Prostate gland (tissue), 2 donors: ENCODE results near the gene TMEM108. TPM values are rescaled to one million over a fixed set of nuclear protein-coding genes. Genes with fewer than 3 reads are reported as not detected.

Experiments used
- DNase-seq: peaks from one replicate; pipeline ENCODE4 v3.0.0-alpha.2; 2019; ENCODE audit warnings: low spot score
- H3K27ac ChIP-seq, 2 donors: fragments of 200-600 bp; sonication (generic); 2 replicates each; pipeline ENCODE4 v1.5.1; 2017 to 2019
- H3K27me3 ChIP-seq: fragments of 200-600 bp; sonication (generic); replicated peaks from 2 replicates; pipeline ENCODE4 v1.5.1; 2019; ENCODE audit not compliant: insufficient read depth
- H3K36me3 ChIP-seq, 2 donors: fragments of 200-600 bp; sonication (generic); 1 replicate in 1 of 2; 2 replicates in 1 of 2; pipeline versions ENCODE4 v1.5.1 to v1.8.1; 2017 to 2019
- H3K4me1 ChIP-seq: fragments of 200-600 bp; sonication (generic); replicated peaks from 2 replicates; pipeline ENCODE4 v1.5.1; 2019
- H3K4me3 ChIP-seq, 2 donors: fragments of 200-600 bp; sonication (generic); 2 replicates each; pipeline ENCODE4 v1.5.1; 2017 to 2019
- H3K9me3 ChIP-seq: fragments of 200-600 bp; sonication (generic); 2 replicates; pipeline ENCODE4 v1.5.1; 2017
- POLR2A ChIP-seq: fragments of 450-650 bp; IDR thresholded peaks from one replicate; pipeline ENCODE4 v1.6.1; 2016; ENCODE audit warnings: antibody characterized with exemption, mild to moderate bottlenecking
- POLR2AphosphoS5 ChIP-seq: sonication (generic); formaldehyde crosslinking; IDR thresholded peaks from one replicate; pipeline ENCODE4 v1.6.1; 2017; ENCODE audit warnings: antibody characterized with exemption
- WGBS: methylation state at CpG from one replicate; pipeline ENCODE4 v1.1.5; 2018; 5-methylcytosine and 5-hydroxymethylcytosine counted together
- intact Hi-C: fragments of 100-400 bp; cut with DNase I; formaldehyde crosslinking; loops from one replicate; pipeline ENCODE4 v1.14.2; 2022
- total RNA-seq, 2 donors: library from RNA; depleted of rRNA; stranded (reverse); fragments of >200 nt; gene quantifications; one replicate each; pipeline ENCODE4 v1.1.0, GENCODE V29; 2016
- TF ChIP-seq, protein P1 (sequence below), 4 experiments: fragments of 200-600 bp in 2 of 4; fragments of 450-650 bp in 2 of 4; sonication (generic) in 2 of 4; IDR thresholded peaks; 1 replicate in 3 of 4; 2 replicates in 1 of 4; pipeline ENCODE4 v1.5.1; 2016 to 2019; ENCODE audit warnings: antibody characterized with exemption in 4 of 4, mild to moderate bottlenecking in 2 of 4, moderate library complexity in 2 of 4

TMEM108 gene
- total RNA-seq, 2 donors from 2014 or later: 8.1 TPM; not detected in 1

- TF ChIP-seq POLR2A: no peak
- TF ChIP-seq, protein P1, sequence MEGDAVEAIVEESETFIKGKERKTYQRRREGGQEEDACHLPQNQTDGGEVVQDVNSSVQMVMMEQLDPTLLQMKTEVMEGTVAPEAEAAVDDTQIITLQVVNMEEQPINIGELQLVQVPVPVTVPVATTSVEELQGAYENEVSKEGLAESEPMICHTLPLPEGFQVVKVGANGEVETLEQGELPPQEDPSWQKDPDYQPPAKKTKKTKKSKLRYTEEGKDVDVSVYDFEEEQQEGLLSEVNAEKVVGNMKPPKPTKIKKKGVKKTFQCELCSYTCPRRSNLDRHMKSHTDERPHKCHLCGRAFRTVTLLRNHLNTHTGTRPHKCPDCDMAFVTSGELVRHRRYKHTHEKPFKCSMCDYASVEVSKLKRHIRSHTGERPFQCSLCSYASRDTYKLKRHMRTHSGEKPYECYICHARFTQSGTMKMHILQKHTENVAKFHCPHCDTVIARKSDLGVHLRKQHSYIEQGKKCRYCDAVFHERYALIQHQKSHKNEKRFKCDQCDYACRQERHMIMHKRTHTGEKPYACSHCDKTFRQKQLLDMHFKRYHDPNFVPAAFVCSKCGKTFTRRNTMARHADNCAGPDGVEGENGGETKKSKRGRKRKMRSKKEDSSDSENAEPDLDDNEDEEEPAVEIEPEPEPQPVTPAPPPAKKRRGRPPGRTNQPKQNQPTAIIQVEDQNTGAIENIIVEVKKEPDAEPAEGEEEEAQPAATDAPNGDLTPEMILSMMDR (IDR thresholded peaks at IDR 0.05): no peak
- no peak for TF ChIP-seq POLR2AphosphoS5
- WGBS: 77% methylated on average over 5 of the region's 5 CpGs
- Histone ChIP-seq H3K27me3 (no peaks in the 10 kb centered on the region), H3K9me3 (no peaks in the 10 kb centered on the region), H3K4me3 (no peak overlapping the region), H3K36me3 (no peaks in the 10 kb centered on the region), H3K27ac (no peak overlapping the region), H3K4me1 (no peaks in the 10 kb centered on the region)
- intact Hi-C loops: no loop called here
- DNase-seq: no peak
These were observed 258.8 kb downstream of the TMEM108 start for GRCh38 chr3:133296981-133297380.

DNA sequence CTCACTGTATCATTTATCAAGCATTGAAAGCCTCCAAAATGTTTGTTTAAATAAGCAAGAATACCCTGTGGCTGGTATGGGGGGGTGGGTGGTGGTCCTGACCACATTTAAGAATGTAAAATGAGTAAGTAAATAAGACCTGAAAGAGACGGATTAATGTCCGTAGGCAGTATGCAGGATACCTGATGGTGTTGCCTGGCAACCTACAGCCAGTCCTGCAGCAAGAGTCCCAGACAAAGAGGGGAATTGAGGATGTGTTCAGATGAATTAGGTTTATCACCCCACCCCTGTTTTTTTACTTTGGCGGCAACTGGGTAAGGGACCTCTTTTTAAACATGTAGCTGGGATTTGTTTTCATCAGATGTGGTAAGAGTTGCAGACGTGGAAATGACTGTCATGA lies 261.9 kb downstream of the TMEM108 start:
- intact Hi-C loops: no loop called here
- 60% methylated on average over 4 of the region's 4 CpGs for WGBS
- Histone ChIP-seq H3K4me1 (no peaks in the 10 kb centered on the region), H3K27me3 (no peaks in the 10 kb centered on the region), H3K36me3 (no peaks in the 10 kb centered on the region), H3K4me3 (no peak overlapping the region), H3K9me3 (no peaks in the 10 kb centered on the region), H3K27ac (no peak overlapping the region)
- TF ChIP-seq POLR2AphosphoS5 (no peak), POLR2A (no peak)
- TF ChIP-seq, protein P1 (IDR thresholded peaks at IDR 0.05): no peak
- DNase-seq: no peak

GRCh38 chr3:133301194-133301593 lies 263.0 kb downstream of the TMEM108 start:
- H3K4me3 ChIP-seq: no peak overlapping the region
- intact Hi-C loops: no loop called here

DNA sequence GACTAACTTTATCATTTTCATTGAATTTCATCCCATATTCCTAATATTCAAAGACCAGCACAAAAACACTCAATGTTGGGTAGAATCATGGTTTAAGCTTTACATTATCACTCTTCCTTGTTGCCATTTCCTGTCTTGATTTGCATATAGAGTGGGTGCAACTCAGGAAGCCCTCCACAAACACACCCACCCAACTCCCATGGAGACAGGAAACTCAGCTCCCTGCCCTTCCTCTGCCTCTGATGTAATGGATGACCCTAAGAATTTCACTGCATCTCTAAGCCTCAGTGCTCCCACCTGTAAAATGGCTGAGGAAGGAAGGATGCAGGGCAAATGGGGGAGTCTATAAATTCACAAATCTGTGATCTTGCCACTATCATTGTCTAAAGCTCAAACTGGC lies 263.5 kb downstream of the TMEM108 start:
- no peak overlapping the region for H3K27ac ChIP-seq
- intact Hi-C loops: no loop called here
- no peaks in the 10 kb centered on the region for H3K9me3 ChIP-seq
- H3K36me3 ChIP-seq: no peaks in the 10 kb centered on the region
- H3K4me1 ChIP-seq: no peaks in the 10 kb centered on the region
- TF ChIP-seq POLR2AphosphoS5 (no peak), POLR2A (no peak)
- H3K27me3 ChIP-seq: no peaks in the 10 kb centered on the region
- no peak overlapping the region for H3K4me3 ChIP-seq
- DNase-seq: no peak

More at GRCh38 chr3:133301194-133301593, 263.0 kb downstream of the TMEM108 start:
- WGBS: 48% methylated on average over 3 of the region's 3 CpGs
- Histone ChIP-seq H3K4me1 (no peaks in the 10 kb centered on the region), H3K9me3 (no peaks in the 10 kb centered on the region), H3K36me3 (no peaks in the 10 kb centered on the region), H3K27ac (no peak overlapping the region), H3K27me3 (no peaks in the 10 kb centered on the region)
- no peak for DNase-seq
- TF ChIP-seq POLR2AphosphoS5: no peak
- TF ChIP-seq, protein P1 (IDR thresholded peaks at IDR 0.05): no peak
- no peak for TF ChIP-seq POLR2A

DNA sequence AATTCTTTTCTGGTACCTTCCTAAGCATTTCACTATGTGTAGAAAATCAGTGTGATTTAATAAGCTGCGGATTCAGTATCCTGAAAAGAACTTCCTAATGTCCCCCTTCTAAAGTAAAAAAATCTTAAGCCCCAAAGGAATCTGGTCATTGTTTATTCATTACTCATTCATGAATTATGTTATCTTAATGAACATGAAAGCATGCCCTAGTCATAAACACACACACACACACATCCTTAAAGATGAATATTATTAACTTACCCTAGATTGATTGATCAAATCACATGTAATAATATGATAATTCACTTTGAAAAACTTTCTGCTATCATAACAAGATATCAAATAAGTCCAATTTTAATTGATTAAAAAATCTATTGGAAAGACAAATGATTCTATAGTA lies 265.2 kb downstream of the TMEM108 start:
- Histone ChIP-seq H3K27me3 (no peaks in the 10 kb centered on the region), H3K36me3 (no peaks in the 10 kb centered on the region), H3K9me3 (no peaks in the 10 kb centered on the region), H3K4me3 (no peak overlapping the region), H3K4me1 (no peaks in the 10 kb centered on the region), H3K27ac (no peak overlapping the region)
- WGBS: 97% methylated on average over 1 of the region's 1 CpG
- intact Hi-C loops: no loop called here
- DNase-seq: no peak
- TF ChIP-seq POLR2A: no peak
- TF ChIP-seq, protein P1 (IDR thresholded peaks at IDR 0.05): no peak
